Neuronal stem cell (in vitro differentiated cells): ENCODE results near the gene NXN.
A peak's percentile ranks its signal among the peaks of the same experiment; 100 is the strongest.

Experiments used
- DNase-seq: peaks from one replicate; pipeline ENCODE4 v3.0.0-alpha.2; 2013; ENCODE audit warnings: low spot score
- H2AFZ ChIP-seq: one replicate; pipeline ENCODE4 v1.6.1; 2013; ENCODE audit warnings: mild to moderate bottlenecking, low read length, inconsistent platforms
- H2AK5ac ChIP-seq: 2 replicates; pipeline ENCODE4 v1.6.1; 2013; ENCODE audit warnings: low read depth, mild to moderate bottlenecking, inconsistent platforms, low read length, moderate library complexity, mixed read lengths
- H2BK120ac ChIP-seq: 2 replicates; pipeline ENCODE4 v1.6.1; 2013; ENCODE audit warnings: low read depth, mild to moderate bottlenecking, inconsistent platforms, low read length, moderate library complexity, mixed read lengths
- H2BK12ac ChIP-seq: one replicate; pipeline ENCODE4 v1.6.1; 2013; ENCODE audit warnings: low read length, inconsistent platforms
- H2BK15ac ChIP-seq: 2 replicates; pipeline ENCODE4 v1.6.1; 2013; ENCODE audit warnings: mild to moderate bottlenecking, low read length, inconsistent platforms, mixed read lengths
- H2BK5ac ChIP-seq: one replicate; pipeline ENCODE4 v1.6.1; 2013; ENCODE audit warnings: inconsistent platforms, mild to moderate bottlenecking, low read length, moderate library complexity
- H3K14ac ChIP-seq: one replicate; pipeline ENCODE4 v1.6.1; 2013; ENCODE audit warnings: low read length, inconsistent platforms
- H3K18ac ChIP-seq: 2 replicates; pipeline ENCODE4 v1.6.1; 2013; ENCODE audit warnings: low read length, inconsistent platforms
- H3K23ac ChIP-seq: 2 replicates; pipeline ENCODE4 v1.6.1; 2013; ENCODE audit warnings: low read depth, mild to moderate bottlenecking, mixed read lengths, low read length, inconsistent platforms; ENCODE audit not compliant: poor library complexity
- H3K27ac ChIP-seq: replicated peaks from 3 replicates; pipeline ENCODE4 v1.5.1; 2013; ENCODE audit warnings: low read length, inconsistent platforms
- H3K27me3 ChIP-seq, 3 experiments: 2 replicates each; pipeline ENCODE4 v1.6.1; 2013; ENCODE audit warnings: low read length in 3 of 3, mild to moderate bottlenecking in 2 of 3, inconsistent platforms in 1 of 3, low read depth in 1 of 3, mixed read lengths in 1 of 3, moderate library complexity in 1 of 3; ENCODE audit not compliant: control insufficient read depth in 3 of 3, insufficient read depth in 3 of 3
- H3K36me3 ChIP-seq, 2 donors: replicated peaks in 1 of 2; 2 replicates each; pipeline ENCODE4 v1.6.1; 2013; ENCODE audit warnings: low read length in 2 of 2; ENCODE audit not compliant: control insufficient read depth in 2 of 2, insufficient read depth in 2 of 2
- H3K4ac ChIP-seq: 2 replicates; pipeline ENCODE4 v1.6.1; 2013; ENCODE audit warnings: inconsistent platforms, mild to moderate bottlenecking, low read length, moderate library complexity
- H3K4me1 ChIP-seq, 2 donors: 1 replicate in 1 of 2; 2 replicates in 1 of 2; pipeline ENCODE4 v1.6.1; 2013; ENCODE audit warnings: low read length in 2 of 2, low read depth in 1 of 2; ENCODE audit not compliant: control insufficient read depth in 2 of 2, insufficient read depth in 1 of 2
- H3K4me2 ChIP-seq: one replicate; pipeline ENCODE4 v1.6.1; 2013; ENCODE audit warnings: mild to moderate bottlenecking, low read length, inconsistent platforms; ENCODE audit not compliant: insufficient read depth, poor library complexity, severe bottlenecking
- H3K4me3 ChIP-seq, 2 donors: 2 replicates each; pipeline ENCODE4 v1.5.1; 2013; ENCODE audit warnings: low read length in 2 of 2, mild to moderate bottlenecking in 2 of 2, inconsistent platforms in 1 of 2, moderate library complexity in 1 of 2
- H3K79me1 ChIP-seq: one replicate; pipeline ENCODE4 v1.6.1; 2013; ENCODE audit warnings: low read depth, mild to moderate bottlenecking, inconsistent platforms, low read length, moderate library complexity
- H3K9ac ChIP-seq: one replicate; pipeline ENCODE4 v1.6.1; 2013; ENCODE audit warnings: mild to moderate bottlenecking, low read depth, low read length, inconsistent platforms; ENCODE audit not compliant: poor library complexity
- H3K9me3 ChIP-seq, 2 donors: replicated peaks in 1 of 2; 2 replicates each; pipeline versions ENCODE3 to v1.6.1; 2013; ENCODE audit warnings: low read length in 2 of 2, mild to moderate bottlenecking in 2 of 2, inconsistent platforms in 1 of 2, low read depth in 1 of 2, mixed read lengths in 1 of 2, moderate library complexity in 1 of 2; ENCODE audit not compliant: control insufficient read depth in 2 of 2, insufficient read depth in 1 of 2
- H4K8ac ChIP-seq: one replicate; pipeline ENCODE4 v1.6.1; 2013; ENCODE audit warnings: low read depth, mild to moderate bottlenecking, inconsistent platforms, low read length, moderate library complexity
- H4K91ac ChIP-seq: one replicate; pipeline ENCODE4 v1.6.1; 2013; ENCODE audit warnings: low read length, low read depth, mild to moderate bottlenecking, inconsistent platforms; ENCODE audit not compliant: poor library complexity
- whole genome bisulfite sequencing, 2 donors: extraction: QIAGEN DNeasy Blood & Tissue Kit; methylation state at CpG; one replicate each; pipeline ENCODE4 v1.1.7; 2013; ENCODE audit warnings: missing lambda C conversion rate in 2 of 2, mixed read lengths in 1 of 2; ENCODE audit not compliant: insufficient read length in 2 of 2, insufficient replicate concordance in 1 of 2; ENCODE audit errors: extremely low coverage in 2 of 2; 5-methylcytosine and 5-hydroxymethylcytosine counted together

Gene NXN

GRCh38 chr17:781805-782731 is 197.5 kb downstream of the NXN start, which contains the start of the genes GLOD4 and MRM3:
Gene GLOD4, minus strand, starts transcription at chr17:782280. Its CDS starts 25 bp downstream, at chr17:782255.
Gene MRM3, plus strand, starts transcription at chr17:782353. Its CDS starts 26 bp downstream, at chr17:782379.
- peak within 1 kb of the TSS; percentile 95 for H2AFZ ChIP-seq
- H3K14ac ChIP-seq = peak within 1 kb of the TSS; percentile 92
- H3K4me1 ChIP-seq = peaks cover 9 to 10% of the 10 kb centered on the region in 2 donors
- DNase-seq = peak; percentile 92
- H3K9ac ChIP-seq = peak within 1 kb of the TSS; percentile 98
- H3K36me3 ChIP-seq = peaks cover 16 to 66% of the 10 kb centered on the region in 2 donors
- H3K23ac ChIP-seq = peak within 1 kb of the TSS; percentile 99
- WGBS, 2 donors = no CpG with 5 or more reads among the region's 87 CpGs
- H3K9me3 ChIP-seq = no peaks in the 10 kb centered on the region
- H2BK12ac ChIP-seq = no peak within 1 kb of the TSS
- H3K4me2 ChIP-seq = peak within 1 kb of the TSS; percentile 82
- H2BK5ac ChIP-seq = peak within 1 kb of the TSS; percentile 82
- peak within 1 kb of the TSS; percentile 73 for H2BK15ac ChIP-seq
- H3K27me3 ChIP-seq = no peaks in the 10 kb centered on the region
- H3K18ac ChIP-seq = peak within 1 kb of the TSS; percentile 99
- peak within 1 kb of the TSS; percentile 54 for H3K27ac ChIP-seq
- no peak within 1 kb of the TSS for H4K8ac ChIP-seq
- peak within 1 kb of the TSS; percentile 90 for H2AK5ac ChIP-seq
- no peak within 1 kb of the TSS for H2BK120ac ChIP-seq
- H4K91ac ChIP-seq = peak within 1 kb of the TSS; percentile 89
- H3K4ac ChIP-seq = peak within 1 kb of the TSS; percentile 60
- H3K79me1 ChIP-seq = peaks cover 11% of the 10 kb centered on the region
- peak within 1 kb of the TSS; percentile 85 to 96 for H3K4me3 ChIP-seq

- no CpG with 5 or more reads among the region's 11 CpGs for WGBS, 2 donors
- no peak overlapping the region for H4K91ac ChIP-seq
Measured at GRCh38 chr17:778096-778495, 201.5 kb downstream of the NXN start.

GRCh38 chr17:774313-774584 is 205.3 kb downstream of the NXN start:
- H3K4me3 ChIP-seq = no peak overlapping the region
- H3K36me3 ChIP-seq = peaks cover 44 to 89% of the 10 kb centered on the region in 2 donors
- WGBS, 2 donors = no CpG with 5 or more reads among the region's 5 CpGs
- no peak overlapping the region for H4K91ac ChIP-seq
- H3K27me3 ChIP-seq = no peaks in the 10 kb centered on the region
- H3K4ac ChIP-seq = no peak overlapping the region
- H3K14ac ChIP-seq = no peak overlapping the region
- peak overlapping the region; percentile 52 for H2BK120ac ChIP-seq
- no peak overlapping the region for H2AK5ac ChIP-seq
- peak overlapping the region; percentile 22 for H2BK5ac ChIP-seq
- H2BK12ac ChIP-seq = no peak overlapping the region
- no peaks in the 10 kb centered on the region for H3K9me3 ChIP-seq
- no peak overlapping the region for H3K23ac ChIP-seq
- H3K18ac ChIP-seq = peak overlapping the region; percentile 33
- no peak overlapping the region for H2AFZ ChIP-seq
- no peak for DNase-seq
- peak overlapping the region; percentile 88 for H3K27ac ChIP-seq
- H2BK15ac ChIP-seq = no peak overlapping the region
- peaks cover 6 to 18% of the 10 kb centered on the region in 2 donors for H3K4me1 ChIP-seq
- peak overlapping the region; percentile 62 for H3K4me2 ChIP-seq
- no peak overlapping the region for H3K9ac ChIP-seq
- no peak overlapping the region for H4K8ac ChIP-seq
- peaks cover 3% of the 10 kb centered on the region for H3K79me1 ChIP-seq

More at GRCh38 chr17:778096-778495, 201.5 kb downstream of the NXN start:
- H3K27ac ChIP-seq = no peak overlapping the region
- no peak overlapping the region for H3K4me3 ChIP-seq
- H2AK5ac ChIP-seq = no peak overlapping the region
- no peaks in the 10 kb centered on the region for H3K27me3 ChIP-seq
- no peak overlapping the region for H2AFZ ChIP-seq
- H3K4ac ChIP-seq = no peak overlapping the region
- H3K36me3 ChIP-seq = peaks cover 31 to 63% of the 10 kb centered on the region in 2 donors
- H3K14ac ChIP-seq = no peak overlapping the region
- peaks cover 12 to 16% of the 10 kb centered on the region in 2 donors for H3K4me1 ChIP-seq
- no peak overlapping the region for H2BK120ac ChIP-seq
- H3K79me1 ChIP-seq = peaks cover 10% of the 10 kb centered on the region
- no peak overlapping the region for H3K23ac ChIP-seq
- H3K18ac ChIP-seq = no peak overlapping the region
- H3K4me2 ChIP-seq = no peak overlapping the region
- no peak overlapping the region for H2BK15ac ChIP-seq
- no peaks in the 10 kb centered on the region for H3K9me3 ChIP-seq
- H2BK5ac ChIP-seq = no peak overlapping the region
- no peak overlapping the region for H4K8ac ChIP-seq
- DNase-seq = no peak
- no peak overlapping the region for H3K9ac ChIP-seq
- no peak overlapping the region for H2BK12ac ChIP-seq
